T-helper 1 cell treated with Interleukin-12 subunit alpha and Interleukin-12 subunit beta and Interleukin-4 antibody, amounts not matched to agents 30 ng/mL and 1 ng/mL, for 36 hours (primary cell): ENCODE results near the gene ZBTB9. TPM values are rescaled to one million over a fixed set of nuclear protein-coding genes. Genes with fewer than 3 reads are reported as not detected.

Experiments used
- total RNA-seq: library from RNA; stranded (reverse); gene quantifications from 2 replicates; pipeline ENCODE4 v1.2.3, GENCODE V29; 2022

ZBTB9 gene
- total RNA-seq, 1 donor from 2014 or later: 11.7 TPM

Other genes starting within 250 kb of the ZBTB9 start
- gene HSD17B8, start 249.9 kb upstream of the ZBTB9 start, total RNA-seq: 6.9 TPM in 2 replicates
- 44.0 and 46.0 TPM in 2 replicates for gene RING1, start 246.1 kb upstream of the ZBTB9 start, total RNA-seq
- 64.0 and 71.6 TPM in 2 replicates for gene VPS52, start 182.7 kb upstream of the ZBTB9 start, total RNA-seq
- gene RPS18, start 182.5 kb upstream of the ZBTB9 start, total RNA-seq: 1,946 and 1,985 TPM in 2 replicates
- gene B3GALT4, start 177.5 kb upstream of the ZBTB9 start, total RNA-seq: 17.1 and 19.7 TPM in 2 replicates
- gene WDR46, start 165.3 kb upstream of the ZBTB9 start, total RNA-seq: 68.2 and 70.7 TPM in 2 replicates
- 71.8 and 79.6 TPM in 2 replicates for gene PFDN6, start 165.0 kb upstream of the ZBTB9 start, total RNA-seq
- 45.7 and 46.5 TPM in 2 replicates for gene RGL2, start 155.6 kb upstream of the ZBTB9 start, total RNA-seq
- gene TAPBP, start 140.5 kb upstream of the ZBTB9 start, total RNA-seq: 415 TPM in 2 replicates
- gene ZBTB22, start 136.8 kb upstream of the ZBTB9 start, total RNA-seq: 12.4 and 13.3 TPM in 2 replicates
- gene DAXX, start 131.6 kb upstream of the ZBTB9 start, total RNA-seq: 76.7 and 80.6 TPM in 2 replicates
- gene KIFC1, start 62.8 kb upstream of the ZBTB9 start, total RNA-seq: 76.1 and 76.9 TPM in 2 replicates
- 37.1 and 38.5 TPM in 2 replicates for gene PHF1, start 43.6 kb upstream of the ZBTB9 start, total RNA-seq
- 134 and 135 TPM in 2 replicates for gene CUTA, start 36.5 kb upstream of the ZBTB9 start, total RNA-seq
- 31.8 and 32.4 TPM in 2 replicates for gene SYNGAP1, start 34.5 kb upstream of the ZBTB9 start, total RNA-seq
- gene BAK1, start 125.7 kb downstream of the ZBTB9 start, total RNA-seq: 94.4 and 95.0 TPM in 2 replicates
- 45.4 and 46.9 TPM in 2 replicates for gene ITPR3, start 166.7 kb downstream of the ZBTB9 start, total RNA-seq